CD4-positive, CD25-positive, alpha-beta regulatory T cell (primary cell): ENCODE measurements around the gene CCDC88C. TPM values are rescaled to one million over a fixed set of nuclear protein-coding genes. Genes with fewer than 3 reads are reported as not detected.

Experiments used
- ATAC-seq, 2 donors: fragments of 150-1000 bp; cut with Tn5 transposase; one replicate each; pipeline ENCODE4 v1.10.0; 2021; ENCODE audit warnings: low read depth in 2 of 2, moderate number of reproducible peaks in 2 of 2, moderate library complexity in 1 of 2
- DNase-seq, 3 donors: peaks; one replicate each; pipeline versions ENCODE4 v3.0.0 to v3.0.0-alpha.2; 2012 to 2022; ENCODE audit warnings: mixed read lengths in 1 of 3
- H3K27ac ChIP-seq: one replicate; pipeline ENCODE4 v1.7.0; 2013; ENCODE audit warnings: mild to moderate bottlenecking, low read length; ENCODE audit not compliant: insufficient read depth, poor library complexity, severe bottlenecking
- H3K27me3 ChIP-seq: one replicate; pipeline ENCODE4 v1.7.0; 2013; ENCODE audit warnings: low read length; ENCODE audit not compliant: control insufficient read depth, insufficient read depth
- H3K36me3 ChIP-seq: one replicate; pipeline ENCODE4 v1.7.0; 2013; ENCODE audit warnings: mild to moderate bottlenecking, low read length, moderate library complexity; ENCODE audit not compliant: control insufficient read depth, insufficient read depth
- H3K4me1 ChIP-seq: 2 replicates; pipeline ENCODE4 v1.7.0; 2013; ENCODE audit warnings: mild to moderate bottlenecking, low read length; ENCODE audit not compliant: insufficient read depth, control insufficient read depth, poor library complexity, severe bottlenecking
- H3K4me3 ChIP-seq: one replicate; pipeline ENCODE4 v1.7.0; 2013; ENCODE audit warnings: low read depth, mild to moderate bottlenecking, low read length, moderate library complexity
- H3K9me3 ChIP-seq, 2 experiments: 1 replicate in 1 of 2; 2 replicates in 1 of 2; pipeline ENCODE4 v1.7.0; 2013; ENCODE audit warnings: low read length in 2 of 2, mild to moderate bottlenecking in 1 of 2, moderate library complexity in 1 of 2; ENCODE audit not compliant: control insufficient read depth in 2 of 2
- H3K27ac Mint-ChIP-seq, 3 donors: one replicate each; pipeline ENCODE4 v1.8.0; 2020 to 2022; ENCODE audit warnings: mild to moderate bottlenecking in 3 of 3, mixed read lengths in 3 of 3, moderate library complexity in 2 of 3
- H3K27me3 Mint-ChIP-seq: one replicate; pipeline ENCODE4 v1.8.0; 2022; ENCODE audit warnings: mild to moderate bottlenecking, mixed read lengths
- H3K36me3 Mint-ChIP-seq: one replicate; pipeline ENCODE4 v1.8.0; 2020; ENCODE audit warnings: mixed read lengths
- H3K4me1 Mint-ChIP-seq, 4 donors: one replicate each; pipeline ENCODE4 v1.8.0; 2020 to 2022; ENCODE audit warnings: mixed read lengths in 4 of 4, mild to moderate bottlenecking in 1 of 4
- H3K4me3 Mint-ChIP-seq, 4 donors: one replicate each; pipeline ENCODE4 v1.8.0; 2020 to 2022; ENCODE audit warnings: mild to moderate bottlenecking in 4 of 4, mixed read lengths in 4 of 4, moderate library complexity in 3 of 4
- H3K9me3 Mint-ChIP-seq, 7 donors: one replicate each; pipeline ENCODE4 v1.8.0; 2020 to 2022; ENCODE audit warnings: mixed read lengths in 7 of 7, mild to moderate bottlenecking in 3 of 7, moderate library complexity in 2 of 7
- polyA plus RNA-seq, 4 donors: library from polyadenylated mRNA; unstranded; fragments of 300-500 nt; fragmentation: Illumina TruSeq; gene quantifications; one replicate each; pipeline ENCODE4 v1.2.3, GENCODE V29; 2021
- total RNA-seq: library from RNA; stranded (reverse); gene quantifications from one replicate; pipeline ENCODE4 v1.2.3, GENCODE V29; 2022

The CCDC88C gene
- total and polyA plus RNA-seq, 5 donors from 2014 or later = 25.9 to 466 (median 31.8) TPM

DNA sequence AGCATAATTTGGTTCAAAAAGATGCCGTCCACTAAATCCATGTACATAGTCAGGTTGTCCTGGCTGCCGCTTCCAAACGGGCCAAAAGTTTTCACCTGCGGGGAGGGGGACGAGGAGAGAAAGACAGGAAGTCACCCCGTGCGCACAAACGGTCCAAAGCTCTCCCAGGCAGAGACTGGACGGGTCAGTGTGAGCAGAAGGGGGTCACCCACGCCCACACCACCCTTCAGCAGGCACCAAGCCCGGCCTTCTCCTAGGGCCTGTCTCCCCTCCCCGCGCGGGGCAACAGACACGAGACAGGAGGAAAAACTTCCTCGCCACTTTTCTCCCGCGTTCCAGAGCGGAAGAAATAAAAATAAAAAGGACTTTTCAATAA is 888 bp downstream of the CCDC88C start:
- H3K36me3 Mint-ChIP-seq = peaks cover 33% of the 10 kb centered on the region
- ATAC-seq (no peak), DNase-seq (no peak)
- H3K9me3 ChIP-seq = no peaks in the 10 kb centered on the region
- peaks cover 0 to 3% (median 0%) of the 10 kb centered on the region in 7 donors for H3K9me3 Mint-ChIP-seq
- H3K27me3 Mint-ChIP-seq = peaks cover 5% of the 10 kb centered on the region
- peak overlapping the region; percentile 98 to 100 (median 100) for H3K4me3 Mint-ChIP-seq
- H3K4me1 ChIP-seq = peaks cover 62% of the 10 kb centered on the region
- H3K27me3 ChIP-seq = no peaks in the 10 kb centered on the region
- peaks cover 10% of the 10 kb centered on the region for H3K36me3 ChIP-seq
- peaks cover 12 to 53% (median 33%) of the 10 kb centered on the region in 4 donors for H3K4me1 Mint-ChIP-seq
- peak overlapping the region; percentile 96 for H3K27ac ChIP-seq
- peak overlapping the region; percentile 98 for H3K4me3 ChIP-seq
- peak overlapping the region; percentile 96 to 99 (median 99) for H3K27ac Mint-ChIP-seq

DNA sequence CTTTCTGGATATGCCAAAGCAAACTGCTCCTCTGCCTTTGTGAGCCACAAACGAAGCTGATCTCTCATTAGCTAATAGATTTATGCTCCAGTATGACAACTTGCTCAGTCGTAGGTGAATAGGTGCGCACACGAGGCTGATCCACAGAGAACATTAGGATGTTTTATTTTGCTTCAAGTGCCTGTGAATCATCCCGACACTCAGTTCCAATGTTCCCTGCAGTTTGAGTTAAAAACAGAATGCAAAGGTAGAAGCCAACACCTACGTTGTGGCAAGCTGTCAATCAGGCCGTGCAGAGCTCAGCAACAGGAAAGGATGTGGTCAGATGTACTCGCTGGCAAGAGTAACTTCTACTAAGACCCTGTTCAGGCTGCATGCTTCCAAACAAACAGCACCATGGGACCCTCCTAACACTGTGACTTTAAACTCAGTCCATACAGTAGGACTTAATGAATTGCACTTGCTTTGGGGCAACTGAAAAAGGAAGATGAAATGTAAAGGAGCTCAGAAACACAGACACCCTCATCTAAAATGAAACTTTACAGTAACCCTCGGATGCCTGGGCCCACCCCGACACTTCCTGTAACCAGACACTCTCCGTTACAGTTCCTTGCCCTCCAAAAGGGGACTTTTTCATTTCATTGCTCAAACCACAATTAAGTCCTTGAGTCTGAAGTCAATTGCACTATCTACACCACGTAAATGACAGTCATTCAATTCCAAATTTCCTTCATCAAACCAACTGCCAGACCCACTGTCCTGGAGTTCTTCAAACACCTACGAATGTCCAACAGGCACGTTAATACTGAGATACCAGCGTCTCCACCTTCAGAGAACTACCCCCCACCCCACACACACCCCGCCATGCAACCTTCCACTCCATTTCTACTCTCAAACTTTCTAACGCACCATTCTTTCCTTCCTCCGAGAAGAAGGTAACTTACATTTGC is 1.6 kb downstream of the CCDC88C start:
- peak overlapping the region; percentile 98 for H3K4me3 ChIP-seq
- peaks cover 0 to 3% (median 0%) of the 10 kb centered on the region in 7 donors for H3K9me3 Mint-ChIP-seq
- H3K27ac ChIP-seq = peak overlapping the region; percentile 96
- H3K36me3 ChIP-seq = peaks cover 10% of the 10 kb centered on the region
- DNase-seq = peak; percentile 65 to 93 (median 88)
- H3K4me1 Mint-ChIP-seq = peaks cover 12 to 58% (median 37%) of the 10 kb centered on the region in 4 donors
- H3K4me3 Mint-ChIP-seq = peak overlapping the region; percentile 98 to 100 (median 100)
- peak overlapping the region; percentile 96 to 99 (median 99) for H3K27ac Mint-ChIP-seq
- ATAC-seq = peak; percentile 61
- no peaks in the 10 kb centered on the region for H3K9me3 ChIP-seq
- peaks cover 2% of the 10 kb centered on the region for H3K27me3 Mint-ChIP-seq
- no peaks in the 10 kb centered on the region for H3K27me3 ChIP-seq
- peaks cover 36% of the 10 kb centered on the region for H3K36me3 Mint-ChIP-seq
- H3K4me1 ChIP-seq = peaks cover 69% of the 10 kb centered on the region

DNA sequence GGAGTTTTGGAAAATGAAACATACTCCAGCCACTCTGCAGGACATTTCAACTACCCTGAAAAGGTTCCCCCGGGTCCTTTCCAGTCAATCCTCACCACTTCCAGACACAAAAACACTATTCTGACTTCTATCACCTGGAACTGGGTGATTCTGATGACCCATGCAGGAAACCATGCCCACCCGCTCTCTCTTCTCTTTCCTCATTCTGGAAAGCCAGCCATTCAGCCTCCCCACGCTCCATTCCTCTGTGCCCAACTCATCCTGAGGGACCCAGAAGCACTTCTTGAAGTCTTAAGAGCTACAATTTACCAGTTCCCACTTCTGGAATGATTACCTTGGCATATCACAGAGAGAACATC is 3.2 kb downstream of the CCDC88C start:
- Mint-ChIP-seq H3K4me3 (peak overlapping the region; percentile 98 to 100 (median 100)), H3K27ac (peak overlapping the region; percentile 96 to 99 (median 99)), H3K36me3 (peaks cover 49% of the 10 kb centered on the region), H3K4me1 (peaks cover 24 to 69% (median 50%) of the 10 kb centered on the region in 4 donors), H3K27me3 (no peaks in the 10 kb centered on the region), H3K9me3 (peaks cover 0 to 3% (median 0%) of the 10 kb centered on the region in 7 donors)
- no peak for DNase-seq
- H3K27ac ChIP-seq = peak overlapping the region; percentile 96
- ATAC-seq = no peak
- peak overlapping the region; percentile 98 for H3K4me3 ChIP-seq
- H3K36me3 ChIP-seq = peaks cover 18% of the 10 kb centered on the region
- peaks cover 84% of the 10 kb centered on the region for H3K4me1 ChIP-seq
- no peaks in the 10 kb centered on the region for H3K27me3 ChIP-seq
- no peaks in the 10 kb centered on the region for H3K9me3 ChIP-seq

DNA sequence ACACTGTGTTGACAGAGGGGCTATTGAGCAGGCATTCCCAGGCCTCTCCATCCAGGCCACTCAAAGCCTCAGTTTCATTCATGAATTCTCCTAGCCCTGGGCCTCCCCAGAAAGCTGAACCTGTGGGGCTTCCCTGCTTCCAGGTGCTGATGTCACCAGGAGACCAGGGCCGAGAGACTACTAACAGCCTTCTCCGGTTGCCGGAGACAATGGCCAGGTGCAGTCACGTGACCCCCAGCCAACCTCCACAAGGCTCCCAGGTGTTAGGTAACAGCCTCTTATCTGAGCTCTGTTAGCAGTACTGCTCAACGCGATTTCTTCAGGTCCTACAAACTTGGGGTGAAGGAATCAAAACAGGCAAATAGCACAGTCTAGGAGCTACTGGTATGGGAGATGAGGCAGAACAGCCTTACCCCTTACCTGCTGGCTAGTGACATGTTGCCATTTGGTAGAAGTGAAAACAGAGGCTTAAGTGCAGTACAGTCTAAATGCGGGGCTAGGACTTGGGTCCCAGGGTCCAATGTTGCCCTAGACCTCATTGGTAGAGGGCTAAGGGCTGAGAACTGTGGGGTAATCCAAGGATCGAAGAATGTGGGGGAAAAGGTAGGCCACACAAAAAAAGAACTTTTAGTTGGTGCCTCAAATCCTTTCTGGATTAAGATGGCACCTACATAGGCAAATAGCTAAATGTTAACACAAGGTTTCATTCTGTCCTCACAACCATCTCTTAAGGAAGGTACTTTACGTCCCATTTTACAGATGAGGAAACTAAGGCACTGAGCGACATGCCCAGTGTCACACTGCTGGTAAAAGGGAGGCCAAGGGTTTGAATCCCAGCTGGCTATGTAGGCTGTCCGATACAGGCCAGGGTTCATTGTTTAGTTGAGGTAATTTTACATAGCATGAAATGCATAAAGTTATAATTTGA is 3.8 kb downstream of the CCDC88C start:
- H3K4me3 ChIP-seq = peak overlapping the region; percentile 98
- ATAC-seq (no peak), DNase-seq (peak; percentile 58 to 70 (median 67))
- H3K4me1 ChIP-seq = peaks cover 84% of the 10 kb centered on the region
- Mint-ChIP-seq H3K36me3 (peaks cover 51% of the 10 kb centered on the region), H3K27ac (peak overlapping the region; percentile 96 to 99 (median 99)), H3K27me3 (no peaks in the 10 kb centered on the region), H3K4me3 (peak overlapping the region; percentile 98 to 100 (median 100)), H3K4me1 (peaks cover 18 to 68% (median 44%) of the 10 kb centered on the region in 4 donors), H3K9me3 (peaks cover 0 to 2% (median 0%) of the 10 kb centered on the region in 7 donors)
- H3K9me3 ChIP-seq = no peaks in the 10 kb centered on the region
- H3K36me3 ChIP-seq = peaks cover 18% of the 10 kb centered on the region
- H3K27ac ChIP-seq = peak overlapping the region; percentile 96
- H3K27me3 ChIP-seq = no peaks in the 10 kb centered on the region

DNA sequence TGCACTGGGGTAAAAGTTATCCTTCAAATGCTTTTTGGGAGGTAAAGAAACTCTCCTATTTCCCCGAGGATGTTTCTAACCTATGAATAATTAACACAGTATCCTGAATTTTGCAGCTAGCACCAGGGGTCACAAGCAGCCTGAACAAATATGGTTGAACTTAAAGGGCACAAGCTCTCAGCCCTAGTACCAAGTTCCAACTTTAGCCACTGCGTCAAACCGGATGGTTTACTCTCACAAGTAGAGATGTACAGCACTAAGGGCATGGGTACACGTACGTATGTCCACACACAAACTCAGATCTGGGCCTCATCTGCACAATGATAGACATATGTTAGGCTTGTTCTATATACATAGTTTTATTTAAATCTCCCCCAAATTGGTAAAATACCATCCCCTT is 4.7 kb downstream of the CCDC88C start:
- H3K4me3 Mint-ChIP-seq = peak overlapping the region; percentile 98 to 100 (median 100)
- Histone ChIP-seq H3K9me3 (no peaks in the 10 kb centered on the region), H3K27me3 (no peaks in the 10 kb centered on the region), H3K36me3 (peaks cover 26% of the 10 kb centered on the region), H3K4me1 (peaks cover 86% of the 10 kb centered on the region), H3K4me3 (peak overlapping the region; percentile 98), H3K27ac (peak overlapping the region; percentile 96)
- H3K27me3 Mint-ChIP-seq = no peaks in the 10 kb centered on the region
- DNase-seq (peak in 1 of 3 donors; percentile 44), ATAC-seq (no peak)
- H3K27ac Mint-ChIP-seq = peak overlapping the region; percentile 96 to 99 (median 97)
- peaks cover 59% of the 10 kb centered on the region for H3K36me3 Mint-ChIP-seq
- H3K9me3 Mint-ChIP-seq = peaks cover 0 to 2% (median 0%) of the 10 kb centered on the region in 7 donors
- H3K4me1 Mint-ChIP-seq = peaks cover 17 to 74% (median 52%) of the 10 kb centered on the region in 4 donors

DNA sequence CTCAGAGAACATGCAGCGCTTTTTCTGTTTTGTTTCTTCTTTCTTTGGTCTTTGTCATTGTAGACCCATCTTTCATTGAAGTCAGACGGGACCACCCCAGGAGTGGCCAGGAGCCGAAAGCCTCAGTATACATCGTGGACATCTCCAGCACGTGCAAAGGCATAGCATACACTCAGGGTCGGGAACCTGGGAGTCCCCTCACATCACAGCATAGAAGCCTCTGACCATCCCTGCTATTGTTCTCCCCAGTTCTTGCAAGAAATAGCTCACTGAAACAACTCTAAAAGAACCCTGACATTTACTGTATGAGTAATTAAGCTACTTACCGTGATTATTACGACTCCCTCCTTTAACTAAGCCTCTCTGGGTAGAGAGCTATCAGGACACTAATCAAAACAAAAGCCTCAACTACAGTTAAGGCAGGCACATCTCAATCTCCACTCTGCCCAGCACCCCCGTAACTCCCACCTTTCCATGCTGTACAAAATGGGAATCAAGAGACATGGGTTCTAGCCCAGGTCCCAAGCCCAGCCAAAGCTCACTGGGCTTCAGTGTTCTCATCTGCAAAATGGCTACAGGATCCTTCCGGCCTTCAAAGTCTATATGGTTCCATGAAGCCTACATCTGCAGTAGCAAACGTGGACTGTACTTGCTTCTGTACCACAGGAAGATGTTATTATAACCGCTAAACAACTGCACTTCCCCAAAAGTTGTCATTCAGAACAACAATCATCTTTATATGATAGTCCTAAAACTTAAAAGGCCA is 6.7 kb downstream of the CCDC88C start:
- H3K27me3 Mint-ChIP-seq = no peaks in the 10 kb centered on the region
- peak in 1 of 3 donors; percentile 66 for DNase-seq
- H3K27ac Mint-ChIP-seq = peak overlapping the region; percentile 92 to 100 (median 92)
- Histone ChIP-seq H3K9me3 (no peaks in the 10 kb centered on the region), H3K36me3 (peaks cover 45% of the 10 kb centered on the region), H3K27ac (peak overlapping the region; percentile 96), H3K4me1 (peaks cover 100% of the 10 kb centered on the region), H3K4me3 (peak overlapping the region; percentile 86), H3K27me3 (no peaks in the 10 kb centered on the region)
- no peak for ATAC-seq
- peaks cover 66% of the 10 kb centered on the region for H3K36me3 Mint-ChIP-seq
- peaks cover 17 to 92% (median 65%) of the 10 kb centered on the region in 4 donors for H3K4me1 Mint-ChIP-seq
- peak overlapping the region; percentile 80 to 92 (median 88) for H3K4me3 Mint-ChIP-seq
- no peaks in the 10 kb centered on the region for H3K9me3 Mint-ChIP-seq
